ENCODE measurements around the gene GTF2F2.

GTF2F2 gene

GRCh38 chr13:45219123-45219891 lies 99.0 kb downstream of the GTF2F2 start:
- Histone ChIP-seq H3K27ac (replicated peaks; ENCODE audit: low read length) (no peak overlapping the region), H3K4me1 (ENCODE audit: control insufficient read depth in 2 of 2, insufficient read depth in 1 of 2, low read depth in 1 of 2, low read length in 2 of 2) (peaks cover 4 to 7% of the 10 kb centered on the region in 2 donors), H2BK120ac (ENCODE audit: low read depth, low read length) (no peak overlapping the region), H3K18ac (ENCODE audit: low read length) (no peak overlapping the region), H2AFZ (ENCODE audit: low read length) (no peak overlapping the region), H2BK5ac (ENCODE audit: low read length) (no peak overlapping the region), H2BK15ac (ENCODE audit: low read length) (no peak overlapping the region), H3K4ac (ENCODE audit: low read length) (no peak overlapping the region), H4K8ac (ENCODE audit: low read depth, low read length) (no peak overlapping the region), H3K27me3 (ENCODE audit: control insufficient read depth in 3 of 3, insufficient read depth in 3 of 3, low read depth in 1 of 3, low read length in 3 of 3) (no peaks in the 10 kb centered on the region), H3K23ac (ENCODE audit: low read depth, low read length, poor library complexity) (no peak overlapping the region), H4K91ac (ENCODE audit: low read depth, low read length, poor library complexity) (no peak overlapping the region), H3K4me2 (ENCODE audit: insufficient read depth, low read length, poor library complexity, severe bottlenecking) (no peak overlapping the region), H2AK5ac (ENCODE audit: low read depth, low read length) (no peak overlapping the region), H3K9ac (ENCODE audit: low read depth, low read length, poor library complexity) (no peak overlapping the region), H3K36me3 (replicated peaks in 1 of 2; ENCODE audit: control insufficient read depth in 2 of 2, insufficient read depth in 2 of 2, low read length in 2 of 2) (no peaks in the 10 kb centered on the region), H3K4me3 (ENCODE audit: low read length in 2 of 2) (no peak overlapping the region), H3K9me3 (replicated peaks in 1 of 2; ENCODE audit: control insufficient read depth in 2 of 2, insufficient read depth in 1 of 2, low read depth in 1 of 2, low read length in 2 of 2) (no peaks in the 10 kb centered on the region), H3K14ac (ENCODE audit: low read length) (no peak overlapping the region), H2BK12ac (ENCODE audit: low read length) (no peak overlapping the region), H3K79me1 (ENCODE audit: low read depth, low read length) (no peaks in the 10 kb centered on the region)
- WGBS, 2 donors (ENCODE audit: extremely low coverage in 2 of 2, insufficient read length in 2 of 2, insufficient replicate concordance in 1 of 2), result no CpG with 5 or more reads among the region's 5 CpGs
- DNase-seq (ENCODE audit: low spot score), result no peak

DNA sequence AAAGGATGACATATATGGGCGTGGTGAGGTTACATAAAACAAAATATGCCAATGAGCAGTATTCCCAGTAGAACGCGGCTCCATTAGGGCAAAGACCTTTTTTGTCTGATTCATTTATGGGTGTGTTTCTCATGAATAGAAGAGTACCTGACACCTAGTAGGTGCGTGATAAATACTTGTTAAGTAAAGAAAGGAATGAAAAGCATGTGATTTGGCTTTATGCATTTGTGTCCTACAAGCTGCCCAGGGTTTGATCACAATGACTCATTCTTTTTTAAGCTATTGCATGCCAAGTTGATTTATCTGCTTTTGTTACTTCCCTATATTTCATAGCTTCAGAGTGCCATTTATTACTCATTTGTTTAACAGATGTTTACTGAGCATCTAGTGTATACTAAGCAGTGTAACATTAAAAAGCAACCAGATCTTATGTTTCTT lies 99.6 kb downstream of the GTF2F2 start:
- Histone ChIP-seq H2BK120ac (ENCODE audit: low read depth, low read length) (no peak overlapping the region), H4K91ac (ENCODE audit: low read depth, low read length, poor library complexity) (no peak overlapping the region), H3K9me3 (replicated peaks in 1 of 2; ENCODE audit: control insufficient read depth in 2 of 2, insufficient read depth in 1 of 2, low read depth in 1 of 2, low read length in 2 of 2) (no peaks in the 10 kb centered on the region), H3K27ac (replicated peaks; ENCODE audit: low read length) (no peak overlapping the region), H3K27me3 (ENCODE audit: control insufficient read depth in 3 of 3, insufficient read depth in 3 of 3, low read depth in 1 of 3, low read length in 3 of 3) (no peaks in the 10 kb centered on the region), H3K36me3 (replicated peaks in 1 of 2; ENCODE audit: control insufficient read depth in 2 of 2, insufficient read depth in 2 of 2, low read length in 2 of 2) (no peaks in the 10 kb centered on the region), H3K9ac (ENCODE audit: low read depth, low read length, poor library complexity) (no peak overlapping the region), H3K4me3 (ENCODE audit: low read length in 2 of 2) (no peak overlapping the region), H3K18ac (ENCODE audit: low read length) (no peak overlapping the region), H4K8ac (ENCODE audit: low read depth, low read length) (no peak overlapping the region), H3K4ac (ENCODE audit: low read length) (no peak overlapping the region), H3K14ac (ENCODE audit: low read length) (no peak overlapping the region), H3K4me1 (ENCODE audit: control insufficient read depth in 2 of 2, insufficient read depth in 1 of 2, low read depth in 1 of 2, low read length in 2 of 2) (peaks cover 4 to 7% of the 10 kb centered on the region in 2 donors), H2BK15ac (ENCODE audit: low read length) (no peak overlapping the region), H2AFZ (ENCODE audit: low read length) (no peak overlapping the region), H2BK5ac (ENCODE audit: low read length) (no peak overlapping the region), H3K23ac (ENCODE audit: low read depth, low read length, poor library complexity) (no peak overlapping the region), H3K79me1 (ENCODE audit: low read depth, low read length) (no peaks in the 10 kb centered on the region), H2AK5ac (ENCODE audit: low read depth, low read length) (no peak overlapping the region), H2BK12ac (ENCODE audit: low read length) (no peak overlapping the region), H3K4me2 (ENCODE audit: insufficient read depth, low read length, poor library complexity, severe bottlenecking) (no peak overlapping the region)
- no CpG with 5 or more reads among the region's 4 CpGs for WGBS, 2 donors (ENCODE audit: extremely low coverage in 2 of 2, insufficient read length in 2 of 2, insufficient replicate concordance in 1 of 2)
- DNase-seq (ENCODE audit: low spot score), result no peak

DNA sequence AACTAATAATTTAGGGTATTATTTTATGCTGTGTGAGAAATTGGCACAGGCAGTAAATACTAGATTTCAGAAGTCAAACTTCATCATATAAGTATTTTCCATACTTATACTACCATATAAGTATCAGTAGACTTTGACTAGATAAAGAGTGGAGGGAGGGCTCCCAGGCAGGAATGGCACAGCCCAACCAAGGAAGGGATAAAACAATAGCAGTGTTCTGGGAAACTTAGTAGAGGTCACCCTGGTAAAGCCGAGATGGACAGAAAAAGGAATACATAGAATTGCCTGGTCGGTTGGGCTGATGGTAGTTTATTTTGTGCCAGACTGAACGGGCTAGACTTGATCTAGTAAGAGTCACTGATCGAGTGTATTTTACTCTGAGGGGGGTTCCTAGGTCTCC lies 100.1 kb downstream of the GTF2F2 start:
- H2BK5ac ChIP-seq (ENCODE audit: low read length), result no peak overlapping the region
- no peaks in the 10 kb centered on the region for H3K79me1 ChIP-seq (ENCODE audit: low read depth, low read length)
- H3K4me3 ChIP-seq (ENCODE audit: low read length in 2 of 2), result no peak overlapping the region
- H2BK120ac ChIP-seq (ENCODE audit: low read depth, low read length), result no peak overlapping the region
- H3K27me3 ChIP-seq (ENCODE audit: control insufficient read depth in 3 of 3, insufficient read depth in 3 of 3, low read depth in 1 of 3, low read length in 3 of 3), result no peaks in the 10 kb centered on the region
- no peak overlapping the region for H3K4ac ChIP-seq (ENCODE audit: low read length)
- no peak overlapping the region for H3K14ac ChIP-seq (ENCODE audit: low read length)
- H3K9ac ChIP-seq (ENCODE audit: low read depth, low read length, poor library complexity), result no peak overlapping the region
- H4K91ac ChIP-seq (ENCODE audit: low read depth, low read length, poor library complexity), result no peak overlapping the region
- WGBS, 2 donors (ENCODE audit: extremely low coverage in 2 of 2, insufficient read length in 2 of 2, insufficient replicate concordance in 1 of 2), result no CpG with 5 or more reads among the region's 4 CpGs
- no peak overlapping the region for H2BK12ac ChIP-seq (ENCODE audit: low read length)
- no peaks in the 10 kb centered on the region for H3K36me3 ChIP-seq (replicated peaks in 1 of 2; ENCODE audit: control insufficient read depth in 2 of 2, insufficient read depth in 2 of 2, low read length in 2 of 2)
- no peak for DNase-seq (ENCODE audit: low spot score)
- peaks cover 4 to 7% of the 10 kb centered on the region in 2 donors for H3K4me1 ChIP-seq (ENCODE audit: control insufficient read depth in 2 of 2, insufficient read depth in 1 of 2, low read depth in 1 of 2, low read length in 2 of 2)
- H2AK5ac ChIP-seq (ENCODE audit: low read depth, low read length), result no peak overlapping the region
- H2AFZ ChIP-seq (ENCODE audit: low read length), result no peak overlapping the region
- H3K18ac ChIP-seq (ENCODE audit: low read length), result no peak overlapping the region
- no peak overlapping the region for H3K23ac ChIP-seq (ENCODE audit: low read depth, low read length, poor library complexity)
- H3K9me3 ChIP-seq (replicated peaks in 1 of 2; ENCODE audit: control insufficient read depth in 2 of 2, insufficient read depth in 1 of 2, low read depth in 1 of 2, low read length in 2 of 2), result no peaks in the 10 kb centered on the region
- H3K27ac ChIP-seq (replicated peaks; ENCODE audit: low read length), result no peak overlapping the region
- no peak overlapping the region for H3K4me2 ChIP-seq (ENCODE audit: insufficient read depth, low read length, poor library complexity, severe bottlenecking)
- no peak overlapping the region for H2BK15ac ChIP-seq (ENCODE audit: low read length)
- H4K8ac ChIP-seq (ENCODE audit: low read depth, low read length), result no peak overlapping the region

DNA sequence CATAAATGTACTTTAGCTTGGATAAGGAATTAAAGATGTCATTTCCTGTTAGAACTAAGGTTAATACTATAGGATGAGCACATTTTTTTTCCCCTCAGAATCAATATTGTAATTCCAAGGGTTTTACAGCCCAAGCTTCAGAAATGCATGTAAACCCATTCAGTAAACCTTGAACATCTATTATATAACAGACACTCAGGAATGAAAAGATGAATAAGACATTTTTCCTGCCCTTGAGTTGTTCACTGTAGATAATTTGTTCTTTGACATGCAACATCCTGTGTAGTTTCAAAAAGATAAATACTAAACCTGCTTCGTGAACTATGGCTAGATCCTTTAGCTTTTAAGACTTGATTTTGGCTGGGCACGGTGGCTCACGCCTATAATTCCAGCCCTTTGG lies 102.2 kb downstream of the GTF2F2 start:
- Histone ChIP-seq H2BK120ac (ENCODE audit: low read depth, low read length) (no peak overlapping the region), H2AK5ac (ENCODE audit: low read depth, low read length) (no peak overlapping the region), H3K4ac (ENCODE audit: low read length) (no peak overlapping the region), H3K27me3 (ENCODE audit: control insufficient read depth in 3 of 3, insufficient read depth in 3 of 3, low read depth in 1 of 3, low read length in 3 of 3) (no peaks in the 10 kb centered on the region), H3K14ac (ENCODE audit: low read length) (no peak overlapping the region), H3K23ac (ENCODE audit: low read depth, low read length, poor library complexity) (no peak overlapping the region), H4K8ac (ENCODE audit: low read depth, low read length) (no peak overlapping the region), H3K4me3 (ENCODE audit: low read length in 2 of 2) (no peak overlapping the region), H3K9me3 (replicated peaks in 1 of 2; ENCODE audit: control insufficient read depth in 2 of 2, insufficient read depth in 1 of 2, low read depth in 1 of 2, low read length in 2 of 2) (no peaks in the 10 kb centered on the region), H2BK12ac (ENCODE audit: low read length) (no peak overlapping the region), H3K9ac (ENCODE audit: low read depth, low read length, poor library complexity) (no peak overlapping the region), H3K79me1 (ENCODE audit: low read depth, low read length) (no peaks in the 10 kb centered on the region), H3K36me3 (replicated peaks in 1 of 2; ENCODE audit: control insufficient read depth in 2 of 2, insufficient read depth in 2 of 2, low read length in 2 of 2) (no peaks in the 10 kb centered on the region), H3K18ac (ENCODE audit: low read length) (no peak overlapping the region), H3K27ac (replicated peaks; ENCODE audit: low read length) (no peak overlapping the region), H2BK15ac (ENCODE audit: low read length) (no peak overlapping the region), H3K4me1 (ENCODE audit: control insufficient read depth in 2 of 2, insufficient read depth in 1 of 2, low read depth in 1 of 2, low read length in 2 of 2) (peaks cover 2 to 7% of the 10 kb centered on the region in 2 donors), H3K4me2 (ENCODE audit: insufficient read depth, low read length, poor library complexity, severe bottlenecking) (no peak overlapping the region), H2BK5ac (ENCODE audit: low read length) (no peak overlapping the region), H4K91ac (ENCODE audit: low read depth, low read length, poor library complexity) (no peak overlapping the region), H2AFZ (ENCODE audit: low read length) (no peak overlapping the region)
- no CpG with 5 or more reads among the region's 3 CpGs for WGBS, 2 donors (ENCODE audit: extremely low coverage in 2 of 2, insufficient read length in 2 of 2, insufficient replicate concordance in 1 of 2)
- DNase-seq (ENCODE audit: low spot score), result no peak
